Pancreas (tissue), 10 donors: ENCODE measurements around the gene SPOCK1. TPM values are rescaled to one million over a fixed set of nuclear protein-coding genes. Genes with fewer than 3 reads are reported as not detected.

Experiments
- ATAC-seq, 4 donors: fragments of 200-7000 bp; cut with Tn5 transposase; one replicate each; pipeline versions ENCODE4 v1.8.0 to v1.9.1; 2020; ENCODE audit warnings: mild to moderate bottlenecking in 4 of 4, moderate library complexity in 4 of 4
- DNase-seq, 6 donors: peaks; one replicate each; pipeline ENCODE4 v3.0.0-alpha.2; 2020
- FAIRE-seq: peaks from 2 replicates; lab custom pipeline; 2012; peaks lifted over from hg19 to GRCh38; lab: Jason Lieb, UNC
- H3K27ac ChIP-seq, 4 donors: fragments of 200-600 bp; sonication (generic); 1 replicate in 3 of 4; 2 replicates in 1 of 4; pipeline versions ENCODE4 v1.5.0 to v1.8.0; 2020
- H3K27me3 ChIP-seq, 4 donors: fragments of 200-600 bp; one replicate each; pipeline ENCODE4 v1.8.0; 2021
- H3K36me3 ChIP-seq, 3 donors: fragments of 200-600 bp; sonication (generic) in 1 of 3; one replicate each; pipeline versions ENCODE4 v1.5.0 to v1.8.0; 2020 to 2021
- H3K4me1 ChIP-seq, 3 donors: fragments of 200-600 bp; one replicate each; pipeline ENCODE4 v1.8.0; 2021
- H3K4me3 ChIP-seq, 4 donors: fragments of 200-600 bp; sonication (generic) in 2 of 4; one replicate each; pipeline versions ENCODE4 v1.5.0 to v1.8.0; 2020 to 2021
- H3K9me3 ChIP-seq, 4 donors: fragments of 200-600 bp; one replicate each; pipeline ENCODE4 v1.8.0; 2021
- WGBS, 2 donors: extraction: QIAGEN DNeasy Blood & Tissue Kit; methylation state at CpG; one replicate each; pipeline ENCODE4 v1.1.7; 2013; 5-methylcytosine and 5-hydroxymethylcytosine counted together
- intact Hi-C, 3 donors: fragments of 100-400 bp; cut with DNase I; formaldehyde crosslinking; loops; one replicate each; pipeline versions ENCODE4 v1.11.1 to v1.14.2; 2022
- polyA plus RNA-seq, 2 donors: library from polyadenylated mRNA; stranded (reverse); fragments of 200-250 nt; gene quantifications; one replicate each; pipeline ENCODE4 v1.2.3, GENCODE V29; 2013
- total RNA-seq, 6 donors: library from RNA; stranded (reverse); fragmentation: NEBNext Ultra II Directional in 4 of 6; extraction: Animal tissue kit (Norgen Biotek cat#: 25700) in 4 of 6; gene quantifications; one replicate each; pipeline versions ENCODE4 v1.2.1 to v1.2.4, GENCODE V29; 2021 to 2023
- TF ChIP-seq, protein P1 (sequence below), 4 donors: fragments of 200-600 bp; sonication (generic) in 3 of 4; IDR thresholded peaks; one replicate each; pipeline versions ENCODE4 v1.5.0 to v1.8.0; 2021; ENCODE audit warnings: antibody characterized with exemption in 4 of 4
- donor health status: healthy with polysubstance abuse.
- donor health status: DM: no; HTN: no; CAD: no; lungs with moderate emphysema.
- donor health status: DM: no; HTN: no; CAD: no.
- donor health status: control.
- donor health status: control.
- donor health status: Bipolar disorder and iron deficiency.
- donor health status: DM: yes; HTN: yes; CAD: no.
- donor health status: DM: no; HTN: no; CAD: no.
- donor health status: DM: no; HTN: no; CAD: no.
- donor health status: DM: yes; HTN: yes; CAD: no.

Gene SPOCK1
- total and polyA plus RNA-seq, 8 donors, result 1.7 to 16.5 (median 5.3) TPM

DNA sequence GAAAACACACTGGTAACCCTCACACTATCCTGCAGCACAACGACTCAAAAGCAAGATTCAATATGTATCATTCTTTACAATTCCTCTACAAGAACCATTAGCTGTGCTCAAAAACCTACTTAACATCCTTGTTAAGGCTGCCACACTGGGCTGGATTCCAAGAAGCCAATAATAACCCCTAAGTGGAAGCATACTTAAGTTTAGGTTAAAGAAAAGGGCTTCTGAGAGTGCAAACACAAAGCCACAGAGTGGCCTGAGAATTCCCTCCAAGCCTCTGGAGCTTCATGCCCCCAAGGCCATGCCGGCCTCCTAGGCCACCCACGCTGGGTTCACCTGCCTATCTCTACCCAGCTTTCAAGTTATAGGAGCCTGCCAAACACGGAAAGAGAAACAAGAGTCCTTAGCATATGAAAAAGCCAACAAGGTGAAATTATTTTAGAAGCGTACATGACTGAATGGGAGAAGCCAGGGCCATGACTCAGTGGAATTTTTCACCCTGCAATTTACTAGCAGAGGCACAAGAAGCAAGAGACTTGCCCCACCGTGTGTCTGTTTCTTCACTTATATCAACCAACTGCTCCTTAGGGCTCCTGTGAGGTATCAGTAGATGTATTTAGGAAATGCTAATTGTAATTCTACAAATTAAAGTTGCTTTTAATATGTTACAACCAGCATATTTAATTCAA is 293.0 kb downstream of the SPOCK1 start:
- FAIRE-seq, result no peak
- Histone ChIP-seq H3K27ac (no peak overlapping the region), H3K36me3 (no peaks in the 10 kb centered on the region), H3K9me3 (no peaks in the 10 kb centered on the region), H3K4me1 (peaks cover 19 to 25% (median 19%) of the 10 kb centered on the region in 3 donors), H3K27me3 (no peaks in the 10 kb centered on the region), H3K4me3 (no peak overlapping the region)
- peak in 3 of 4 donors; percentile 48 to 67 (median 58) for ATAC-seq
- 41 to 45% methylated on average over 6 of the region's 6 CpGs for WGBS, 2 donors
- TF ChIP-seq, protein P1, sequence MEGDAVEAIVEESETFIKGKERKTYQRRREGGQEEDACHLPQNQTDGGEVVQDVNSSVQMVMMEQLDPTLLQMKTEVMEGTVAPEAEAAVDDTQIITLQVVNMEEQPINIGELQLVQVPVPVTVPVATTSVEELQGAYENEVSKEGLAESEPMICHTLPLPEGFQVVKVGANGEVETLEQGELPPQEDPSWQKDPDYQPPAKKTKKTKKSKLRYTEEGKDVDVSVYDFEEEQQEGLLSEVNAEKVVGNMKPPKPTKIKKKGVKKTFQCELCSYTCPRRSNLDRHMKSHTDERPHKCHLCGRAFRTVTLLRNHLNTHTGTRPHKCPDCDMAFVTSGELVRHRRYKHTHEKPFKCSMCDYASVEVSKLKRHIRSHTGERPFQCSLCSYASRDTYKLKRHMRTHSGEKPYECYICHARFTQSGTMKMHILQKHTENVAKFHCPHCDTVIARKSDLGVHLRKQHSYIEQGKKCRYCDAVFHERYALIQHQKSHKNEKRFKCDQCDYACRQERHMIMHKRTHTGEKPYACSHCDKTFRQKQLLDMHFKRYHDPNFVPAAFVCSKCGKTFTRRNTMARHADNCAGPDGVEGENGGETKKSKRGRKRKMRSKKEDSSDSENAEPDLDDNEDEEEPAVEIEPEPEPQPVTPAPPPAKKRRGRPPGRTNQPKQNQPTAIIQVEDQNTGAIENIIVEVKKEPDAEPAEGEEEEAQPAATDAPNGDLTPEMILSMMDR (IDR thresholded peaks at IDR 0.05), result no peak
- no peak for DNase-seq
- intact Hi-C loops, result no loop called here

DNA sequence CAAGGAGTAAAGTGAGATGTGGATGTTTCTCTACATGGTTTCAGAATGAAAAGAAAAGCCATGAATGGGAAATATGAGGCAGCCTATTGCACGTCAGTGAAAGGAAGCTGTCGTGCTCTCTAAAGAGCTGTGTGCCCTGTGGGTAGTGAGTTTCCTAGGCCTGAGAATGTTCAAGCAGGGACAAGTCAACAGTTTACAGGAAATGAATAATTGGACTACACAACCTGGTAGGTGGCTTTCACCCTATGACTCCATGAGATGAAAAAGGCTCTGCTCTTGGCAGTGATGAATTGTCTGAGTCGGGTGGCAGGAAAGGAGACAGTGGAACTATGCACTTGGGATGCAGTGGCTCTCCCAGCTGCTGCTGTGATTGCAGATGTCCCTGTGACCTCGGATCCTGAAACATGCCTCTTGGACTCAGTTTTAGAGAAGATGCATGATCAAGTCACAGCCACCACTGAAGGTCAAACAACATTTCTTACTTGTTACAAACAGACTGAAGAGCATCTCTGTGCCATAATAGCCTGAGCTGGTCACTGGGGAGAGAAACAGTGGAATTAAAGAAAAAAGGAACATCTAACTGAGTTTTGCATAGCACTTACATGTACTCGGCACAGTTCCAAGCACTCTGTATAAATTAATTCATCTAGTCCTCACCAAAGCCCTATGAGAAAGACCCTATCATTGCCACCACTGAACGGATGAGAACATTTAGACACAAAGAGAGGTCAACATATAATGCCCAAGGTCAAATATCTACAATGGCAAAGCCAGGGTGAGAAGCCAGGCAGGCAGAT is 293.7 kb downstream of the SPOCK1 start:
- Histone ChIP-seq H3K36me3 (no peaks in the 10 kb centered on the region), H3K4me3 (no peak overlapping the region), H3K27ac (no peak overlapping the region), H3K4me1 (peaks cover 19 to 25% (median 19%) of the 10 kb centered on the region in 3 donors), H3K27me3 (no peaks in the 10 kb centered on the region), H3K9me3 (no peaks in the 10 kb centered on the region)
- DNase-seq, result no peak
- WGBS, 2 donors, result 74 to 83% methylated on average over 6 of the region's 6 CpGs
- intact Hi-C loops, result no loop called here
- no peak for ATAC-seq
- no peak for FAIRE-seq
- TF ChIP-seq, protein P1 (IDR thresholded peaks at IDR 0.05), result no peak

DNA sequence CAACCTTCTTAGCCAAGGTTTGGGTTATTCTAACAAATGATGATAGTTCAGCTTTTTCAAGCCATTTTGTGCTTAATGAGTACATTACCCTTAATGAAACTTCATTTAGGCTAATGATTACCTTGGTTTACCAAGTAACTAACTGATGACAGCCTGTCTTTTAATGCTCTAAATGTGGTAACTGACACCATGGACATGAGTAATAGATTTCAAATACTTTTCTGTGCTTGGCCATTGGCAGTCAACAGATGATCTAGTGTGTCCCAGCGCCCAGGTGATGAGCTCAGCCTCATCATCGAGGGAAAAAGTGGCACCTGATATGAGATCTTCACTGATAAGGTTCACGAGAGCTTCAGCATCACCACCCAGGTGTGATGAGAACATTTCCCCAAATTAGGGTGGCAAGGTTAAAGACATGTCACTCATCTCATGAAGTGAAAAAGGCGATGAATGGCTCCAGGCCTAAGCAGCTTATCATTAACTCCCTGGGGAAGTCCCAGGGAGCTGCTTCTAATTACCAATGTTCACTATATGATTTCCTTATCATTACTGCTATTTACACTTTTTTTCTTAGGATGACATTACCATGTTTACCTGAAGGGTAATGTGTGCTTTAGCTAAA is 296.0 kb downstream of the SPOCK1 start:
- no peak for FAIRE-seq
- WGBS, 2 donors, result 61 to 74% methylated on average over 4 of the region's 4 CpGs

DNA sequence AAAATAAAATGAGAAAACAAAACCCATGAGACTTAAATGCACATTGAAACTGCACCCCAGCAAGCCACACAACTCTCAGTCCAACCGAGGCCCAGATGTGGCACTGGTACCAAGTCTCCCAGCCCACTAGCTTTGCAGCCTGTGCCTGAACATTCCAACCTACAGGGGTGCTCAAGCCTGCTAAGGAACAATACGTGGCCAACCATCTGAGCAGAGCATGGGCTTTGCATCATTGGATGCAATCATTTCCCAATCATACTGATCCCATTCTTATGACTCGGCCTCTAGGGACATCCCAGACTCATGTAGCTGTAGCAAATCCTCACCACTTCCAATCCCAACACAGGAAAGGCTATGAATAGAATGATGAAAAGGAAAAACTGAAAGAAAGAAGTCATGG is 297.2 kb downstream of the SPOCK1 start:
- Histone ChIP-seq H3K27me3 (no peaks in the 10 kb centered on the region), H3K4me1 (peaks cover 7 to 14% (median 12%) of the 10 kb centered on the region in 3 donors), H3K36me3 (no peaks in the 10 kb centered on the region), H3K9me3 (no peaks in the 10 kb centered on the region), H3K4me3 (no peak overlapping the region), H3K27ac (no peak overlapping the region)
- whole genome bisulfite sequencing, 2 donors, result 90 to 91% methylated on average over 3 of the region's 3 CpGs
- peak in 2 of 4 donors; percentile 19 to 54 for ATAC-seq
- no peak for DNase-seq
- intact Hi-C loops, result no loop called here
- TF ChIP-seq, protein P1 (IDR thresholded peaks at IDR 0.05), result no peak
- FAIRE-seq, result no peak

More for the DNA sequence above, 296.0 kb downstream of the SPOCK1 start:
- no peaks in the 10 kb centered on the region for H3K36me3 ChIP-seq
- intact Hi-C loops, result no loop called here
- ATAC-seq (no peak), DNase-seq (no peak)
- no peak overlapping the region for H3K27ac ChIP-seq
- no peaks in the 10 kb centered on the region for H3K27me3 ChIP-seq
- H3K9me3 ChIP-seq, result no peaks in the 10 kb centered on the region
- no peak overlapping the region for H3K4me3 ChIP-seq
- peaks cover 7 to 20% (median 15%) of the 10 kb centered on the region in 3 donors for H3K4me1 ChIP-seq
- TF ChIP-seq, protein P1 (IDR thresholded peaks at IDR 0.05), result no peak
